ENCODE data around the gene HSPA1B. TPM values are rescaled to one million over a fixed set of nuclear protein-coding genes. Genes with fewer than 3 reads are reported as not detected.

HSPA1B gene
- total and polyA plus RNA-seq, 2 of the 4 experiments (the other 2 are of a cell fraction), result 61.1 to 93.6 TPM

- H4K20me1 ChIP-seq (ENCODE audit: insufficient read depth, low read length), result peaks cover 17% of the 10 kb centered on the region
- no peak overlapping the region for H4K5ac ChIP-seq (ENCODE audit: low read depth, low read length)
- ChIA-PET CTCF (no interaction called here), POLR2A (ENCODE audit: unreplicated experiment) (no interaction called here)
- H4K91ac ChIP-seq (ENCODE audit: insufficient read depth, low read depth, low read length), result no peak overlapping the region
- H3K36me3 ChIP-seq (ENCODE audit: control insufficient read depth, insufficient read depth, low read length), result peaks cover 14% of the 10 kb centered on the region
- no peak overlapping the region for H2BK20ac ChIP-seq (ENCODE audit: low read depth, low read length)
- no peak overlapping the region for H2AK9ac ChIP-seq (replicated peaks; ENCODE audit: low read depth, low read length, poor library complexity)
- H2BK15ac ChIP-seq (ENCODE audit: low read depth, low read length), result no peak overlapping the region
- no peaks in the 10 kb centered on the region for H3K27me3 ChIP-seq (ENCODE audit: control insufficient read depth, insufficient read depth, low read length)
- 71% methylated on average over 1 of the region's 3 CpGs; no CpG with 5 or more reads in 1 of the 2 experiments for WGBS, 2 experiments (ENCODE audit: extremely low coverage in 2 of 2, insufficient read length in 1 of 2)
- ATAC-seq (ENCODE audit: low read depth), result no peak
- H2BK120ac ChIP-seq (ENCODE audit: low read depth, low read length), result no peak overlapping the region
- no peak overlapping the region for H4K8ac ChIP-seq (ENCODE audit: low read depth in 2 of 2, low read length in 2 of 2)
- no peak overlapping the region for H3K23ac ChIP-seq (ENCODE audit: low read depth, low read length)
- no peak for TF ChIP-seq MAFK (IDR thresholded peaks at IDR 0.05; ENCODE audit: low read depth, low read length)
- TF ChIP-seq FOS (IDR thresholded peaks at IDR 0.05; ENCODE audit: low read depth, low read length), result no peak
- TF ChIP-seq MAZ (IDR thresholded peaks at IDR 0.05; ENCODE audit: borderline replicate concordance, low read depth, low read length), result no peak
- TF ChIP-seq USF2 (IDR thresholded peaks at IDR 0.05; ENCODE audit: low read depth, low read length), result no peak
- TF ChIP-seq ELK1 (IDR thresholded peaks at IDR 0.05; ENCODE audit: borderline replicate concordance, low read depth, low read length), result no peak
- TF ChIP-seq RFX5 (IDR thresholded peaks at IDR 0.05; ENCODE audit: low read depth, low read length), result no peak
- TF ChIP-seq NFE2L2 (IDR thresholded peaks at IDR 0.05; ENCODE audit: low read depth, low read length), result no peak
- no peak for TF ChIP-seq POLR2A (IDR thresholded peaks at IDR 0.05; ENCODE audit: low read depth, low read length)
- no peak for TF ChIP-seq CHD1 (IDR thresholded peaks at IDR 0.05; ENCODE audit: low read depth, low read length)
- no peak for TF ChIP-seq SMC3 (IDR thresholded peaks at IDR 0.05; ENCODE audit: low read depth, low read length)
- no peak for TF ChIP-seq CTCF (conservative IDR thresholded peaks at IDR 0.05; ENCODE audit: low read depth, low read length)
- no peak for TF ChIP-seq MXI1 (IDR thresholded peaks at IDR 0.05; ENCODE audit: borderline replicate concordance, low read depth, low read length)
- TF ChIP-seq CEBPB (IDR thresholded peaks at IDR 0.05; ENCODE audit: low read depth, low read length), result no peak
- TF ChIP-seq BHLHE40 (IDR thresholded peaks at IDR 0.05; ENCODE audit: low read depth, low read length), result no peak
- no peak for TF ChIP-seq RAD21 (IDR thresholded peaks at IDR 0.05; ENCODE audit: low read length)
- TF ChIP-seq RCOR1 (IDR thresholded peaks at IDR 0.05; ENCODE audit: insufficient replicate concordance, low read length), result no peak
- no peaks in the 10 kb centered on the region; the same call in 1 of the 2 replicates for H3K9me1 ChIP-seq (ENCODE audit: insufficient read depth, low read length)
- no peak overlapping the region for H2AFZ ChIP-seq (replicated peaks; ENCODE audit: low read length, poor library complexity)
- H3K27ac ChIP-seq (ENCODE audit: insufficient read depth, low read length), result no peak overlapping the region
- H3K18ac ChIP-seq (ENCODE audit: low read depth, low read length), result no peak overlapping the region
- dilution Hi-C loops (cut with HindIII; ENCODE audit: low sequenced_read_pairs, unreplicated experiment), result no loop called here
- no peak overlapping the region for H3K9ac ChIP-seq (ENCODE audit: low read depth, low read length)
- no peak for DNase-seq
- peaks cover 0 to 3% of the 10 kb centered on the region in 2 experiments; a peak in 1 of 4 replicates for H3K79me1 ChIP-seq (ENCODE audit: low read depth in 1 of 2, low read length in 2 of 2)
- BruUV-seq (replicated peaks), result no TSS peak
- in situ Hi-C loops (cut with MboI; ENCODE audit: low sequenced_read_pairs), result no loop called here
- H3K56ac ChIP-seq (ENCODE audit: extremely low read depth, insufficient read depth, low read length), result no peak overlapping the region
- no peak overlapping the region for H2BK5ac ChIP-seq (ENCODE audit: low read depth, low read length, poor library complexity, severe bottlenecking)
- no peaks in the 10 kb centered on the region for H3K4me1 ChIP-seq (ENCODE audit: control insufficient read depth, insufficient read depth, low read length)
- H3K4me3 ChIP-seq (ENCODE audit: insufficient read depth, low read depth, low read length), result no peak overlapping the region
- intact Hi-C loops (cut with micrococcal nuclease), result no loop called here
- no peaks in the 10 kb centered on the region for H3K9me3 ChIP-seq (ENCODE audit: control insufficient read depth, insufficient read depth, low read length)
- H2AK5ac ChIP-seq (ENCODE audit: low read depth, low read length), result no peak overlapping the region
- H3K14ac ChIP-seq (replicated peaks; ENCODE audit: low read depth, low read length), result no peak overlapping the region
- no peak overlapping the region for H3K4me2 ChIP-seq (ENCODE audit: low read depth, low read length)
- no peak overlapping the region for H3K4ac ChIP-seq (ENCODE audit: low read depth, low read length)
Measured at GRCh38 chr6:31844507-31844906, 17.0 kb downstream of the HSPA1B start.

All from IMR-90 (cell line).